Thyroid gland (tissue), 4 donors: ENCODE measurements around the gene TPD52L1.

Experiments used
- POLR2A ChIP-seq, 2 donors: fragments of 450-650 bp; IDR thresholded peaks; one replicate each; pipeline ENCODE4 v1.6.1; 2017; ENCODE audit warnings: antibody characterized with exemption in 2 of 2, mild to moderate bottlenecking in 2 of 2, moderate library complexity in 1 of 2
- TF ChIP-seq, protein P1 (sequence below), 6 experiments: fragments of 200-600 bp in 3 of 6; fragments of 450-650 bp in 3 of 6; sonication (generic) in 3 of 6; IDR thresholded peaks; one replicate each; pipeline ENCODE4 v1.5.1; 2016 to 2019; ENCODE audit warnings: antibody characterized with exemption in 6 of 6, mild to moderate bottlenecking in 2 of 6, inconsistent platforms in 1 of 6, moderate library complexity in 1 of 6

DNA sequence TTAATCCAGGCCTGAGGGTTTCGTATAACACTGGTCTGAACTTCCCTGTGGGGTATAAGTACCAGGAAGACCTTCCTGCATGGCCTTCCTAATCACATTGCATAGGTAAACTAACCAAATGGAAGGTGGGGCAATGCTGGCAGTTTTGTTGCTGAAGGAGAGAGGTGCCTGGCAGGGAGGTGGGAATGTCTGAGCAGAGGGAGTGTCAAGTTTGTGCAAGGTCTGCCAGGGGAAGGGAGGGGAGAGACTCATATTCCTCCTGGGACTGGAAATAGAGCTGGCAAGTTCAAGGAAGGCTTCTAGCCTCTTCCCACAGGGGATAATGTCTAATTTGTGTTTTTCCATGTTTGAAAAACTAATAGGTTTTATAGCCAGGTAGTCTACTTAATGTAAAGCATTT is 77.6 kb downstream of the TPD52L1 start:
- no peak for TF ChIP-seq POLR2A (IDR thresholded peaks at IDR 0.05)
- TF ChIP-seq, protein P1, sequence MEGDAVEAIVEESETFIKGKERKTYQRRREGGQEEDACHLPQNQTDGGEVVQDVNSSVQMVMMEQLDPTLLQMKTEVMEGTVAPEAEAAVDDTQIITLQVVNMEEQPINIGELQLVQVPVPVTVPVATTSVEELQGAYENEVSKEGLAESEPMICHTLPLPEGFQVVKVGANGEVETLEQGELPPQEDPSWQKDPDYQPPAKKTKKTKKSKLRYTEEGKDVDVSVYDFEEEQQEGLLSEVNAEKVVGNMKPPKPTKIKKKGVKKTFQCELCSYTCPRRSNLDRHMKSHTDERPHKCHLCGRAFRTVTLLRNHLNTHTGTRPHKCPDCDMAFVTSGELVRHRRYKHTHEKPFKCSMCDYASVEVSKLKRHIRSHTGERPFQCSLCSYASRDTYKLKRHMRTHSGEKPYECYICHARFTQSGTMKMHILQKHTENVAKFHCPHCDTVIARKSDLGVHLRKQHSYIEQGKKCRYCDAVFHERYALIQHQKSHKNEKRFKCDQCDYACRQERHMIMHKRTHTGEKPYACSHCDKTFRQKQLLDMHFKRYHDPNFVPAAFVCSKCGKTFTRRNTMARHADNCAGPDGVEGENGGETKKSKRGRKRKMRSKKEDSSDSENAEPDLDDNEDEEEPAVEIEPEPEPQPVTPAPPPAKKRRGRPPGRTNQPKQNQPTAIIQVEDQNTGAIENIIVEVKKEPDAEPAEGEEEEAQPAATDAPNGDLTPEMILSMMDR (IDR thresholded peaks at IDR 0.05), result no peak
